Endothelial cell of umbilical vein (primary cell): ENCODE results near the gene LMCD1. TPM values are rescaled to one million over a fixed set of nuclear protein-coding genes. Genes with fewer than 3 reads are reported as not detected.

Source experiments
- BruUV-seq: library from RNA; stranded (reverse); fragments of 400-500 nt; replicated peaks from 2 replicates; lab custom pipeline; 2021; lab: Mats Ljungman, UMichigan
- CTCF ChIA-PET: fragments of 300-600, 350-600 bp; sonication (Branson Sonifier 250); formaldehyde crosslinking; loops from one replicate; lab custom pipeline; 2021; ENCODE audit warnings: antibody characterized with exemption, inconsistent platforms; lab: Charles Lee
- POLR2A ChIA-PET: fragments of 300-600, 350-600 bp; sonication (Branson Sonifier 250); formaldehyde crosslinking; loops from one replicate; lab custom pipeline; 2021; ENCODE audit warnings: antibody characterized with exemption, inconsistent platforms; lab: Charles Lee
- DNase-seq: peaks from one replicate; pipeline ENCODE4 v3.0.0-alpha.2; 2011; ENCODE audit warnings: low read depth, low spot score
- FAIRE-seq: peaks from 2 replicates; lab custom pipeline; 2011; peaks lifted over from hg19 to GRCh38; lab: Jason Lieb, UNC
- H2AFZ ChIP-seq: 2 replicates; pipeline ENCODE4 v1.6.0; 2012; ENCODE audit warnings: low read depth, low read length, control low read depth, inconsistent platforms
- H3K27ac ChIP-seq: 2 replicates; pipeline ENCODE4 v1.5.1; 2011; ENCODE audit warnings: low read depth, mild to moderate bottlenecking, control low read depth, low read length, moderate library complexity; ENCODE audit not compliant: insufficient read depth
- H3K27me3 ChIP-seq, 2 experiments: 2 replicates each; pipeline versions ENCODE4 v1.6.0 to v1.6.1; 2011; ENCODE audit warnings: low read length in 2 of 2, mixed read lengths in 1 of 2; ENCODE audit not compliant: control insufficient read depth in 2 of 2, insufficient read depth in 2 of 2
- H3K36me3 ChIP-seq, 2 experiments: 2 replicates in 1 of 2; 3 replicates in 1 of 2; pipeline ENCODE4 v1.5.1; 2011; ENCODE audit warnings: low read length in 2 of 2, mild to moderate bottlenecking in 1 of 2, moderate library complexity in 1 of 2; ENCODE audit not compliant: control insufficient read depth in 2 of 2, insufficient read depth in 2 of 2; ENCODE audit errors: extremely low read depth in 1 of 2
- H3K4me1 ChIP-seq: 3 replicates; pipeline ENCODE4 v1.5.1; 2011; ENCODE audit warnings: mild to moderate bottlenecking, low read length; ENCODE audit not compliant: control insufficient read depth, insufficient read depth; ENCODE audit errors: extremely low read depth
- H3K4me2 ChIP-seq: 2 replicates; pipeline ENCODE4 v1.6.1; 2011; ENCODE audit warnings: low read length, control low read depth, mixed read lengths; ENCODE audit not compliant: insufficient read depth
- H3K4me3 ChIP-seq, 3 experiments: fragments of 200-600 bp in 1 of 3; sonication (generic), shearing (Covaris generic) in 1 of 3; replicated peaks in 1 of 3; 2 replicates each; pipeline ENCODE4 v1.5.1; 2011 to 2016; ENCODE audit warnings: control low read depth in 3 of 3, low read length in 3 of 3, mild to moderate bottlenecking in 2 of 3, inconsistent platforms in 1 of 3, low read depth in 1 of 3, moderate library complexity in 1 of 3; ENCODE audit not compliant: insufficient read depth in 1 of 3
- H3K79me2 ChIP-seq: 2 replicates; pipeline ENCODE4 v1.6.0; 2012; ENCODE audit warnings: low read length, inconsistent platforms; ENCODE audit not compliant: control insufficient read depth, insufficient read depth
- H3K9ac ChIP-seq: replicated peaks from 2 replicates; pipeline ENCODE3; 2011; ENCODE audit warnings: low read length, control low read depth; ENCODE audit not compliant: insufficient read depth; ENCODE audit errors: extremely low read depth
- H3K9me1 ChIP-seq: replicated peaks from 3 replicates; pipeline ENCODE4 v1.6.0; 2011; ENCODE audit warnings: mild to moderate bottlenecking, low read length; ENCODE audit not compliant: control insufficient read depth, insufficient read depth; ENCODE audit errors: extremely low read depth
- H3K9me3 ChIP-seq: replicated peaks from 2 replicates; pipeline ENCODE4 v1.5.1; 2012; ENCODE audit warnings: low read length, inconsistent platforms; ENCODE audit not compliant: control insufficient read depth, insufficient read depth
- H4K20me1 ChIP-seq: replicated peaks from 2 replicates; pipeline ENCODE3; 2011; ENCODE audit warnings: mild to moderate bottlenecking, low read length; ENCODE audit not compliant: control insufficient read depth, insufficient read depth; ENCODE audit errors: extremely low read depth
- EZH2 ChIP-seq: IDR thresholded peaks from 2 replicates; pipeline ENCODE4 v1.6.1; 2012; ENCODE audit warnings: borderline replicate concordance, low read depth, mild to moderate bottlenecking, moderate library complexity, low read length, inconsistent platforms; ENCODE audit not compliant: severe bottlenecking
- FOS ChIP-seq: IDR thresholded peaks from 2 replicates; pipeline ENCODE4 v1.6.1; 2011; ENCODE audit warnings: mild to moderate bottlenecking, low read length, moderate library complexity, borderline replicate concordance; ENCODE audit not compliant: insufficient read depth
- GATA2 ChIP-seq: IDR thresholded peaks from 2 replicates; pipeline ENCODE4 v1.7.0; 2011; ENCODE audit warnings: low read depth, mild to moderate bottlenecking, moderate library complexity, mixed read lengths, low read length; ENCODE audit not compliant: insufficient read length, insufficient read depth
- JUN ChIP-seq: IDR thresholded peaks from 2 replicates; pipeline ENCODE4 v1.6.1; 2011; ENCODE audit warnings: borderline replicate concordance, low read depth; ENCODE audit not compliant: insufficient read length, insufficient read depth
- MYC ChIP-seq: IDR thresholded peaks from one replicate; pipeline ENCODE4 v1.6.1; 2011; ENCODE audit warnings: mild to moderate bottlenecking, low read depth, low read length
- POLR2A ChIP-seq: IDR thresholded peaks from 2 replicates; pipeline ENCODE4 v1.6.1; 2012; ENCODE audit warnings: low read depth, mild to moderate bottlenecking, control low read depth, low read length
- POLR2AphosphoS5 ChIP-seq: IDR thresholded peaks from 2 replicates; pipeline ENCODE4 v1.6.1; 2012; ENCODE audit warnings: low read depth, mild to moderate bottlenecking, control low read depth, low read length, moderate library complexity; ENCODE audit not compliant: insufficient read depth
- dilution Hi-C: fragments of 300-500 bp; cut with MboI; formaldehyde crosslinking; loops from one replicate; pipeline ENCODE4 v1.15.0; 2019; ENCODE audit warnings: low sequenced_read_pairs; ENCODE audit not compliant: extremely low pct_ligation_motif_present
- intact Hi-C: fragments of 100-400 bp; cut with micrococcal nuclease; formaldehyde crosslinking; loops from one replicate; pipeline ENCODE4 v1.10.0; 2022
- polyA plus RNA-seq, 4 experiments: library from polyadenylated mRNA; depleted of rRNA in 3 of 4; stranded (reverse) in 3 of 4; unstranded in 1 of 4; fragments of >200 nt; gene quantifications; 2 replicates each; pipeline versions ENCODE4 v1.2.1 to v1.2.3, GENCODE V29; 2011 to 2012; ENCODE audit warnings: missing spikeins in 1 of 4
- total RNA-seq: library from RNA; stranded (reverse); gene quantifications from 2 replicates; pipeline ENCODE4 v1.2.3, GENCODE V29; 2021
- TF ChIP-seq, protein P1 (sequence below): IDR thresholded peaks from 2 replicates; pipeline ENCODE4 v1.6.1; 2011; ENCODE audit not compliant: insufficient read depth, insufficient read length
- TF ChIP-seq, protein P2 (sequence below), 2 donors: IDR thresholded peaks; 1 replicate in 1 of 2; 2 replicates in 1 of 2; pipeline ENCODE4 v1.5.1; 2011; ENCODE audit warnings: low read length in 2 of 2, mild to moderate bottlenecking in 2 of 2, moderate library complexity in 2 of 2, control low read depth in 1 of 2, inconsistent platforms in 1 of 2, low read depth in 1 of 2; ENCODE audit not compliant: insufficient read depth in 1 of 2; ENCODE audit errors: extremely low read depth in 1 of 2

The LMCD1 gene
- total and polyA plus RNA-seq, 2 donors (not counting 3 experiments of a cell fraction or from before 2014, with no cell fraction given): 7.6 to 14.5 TPM

DNA sequence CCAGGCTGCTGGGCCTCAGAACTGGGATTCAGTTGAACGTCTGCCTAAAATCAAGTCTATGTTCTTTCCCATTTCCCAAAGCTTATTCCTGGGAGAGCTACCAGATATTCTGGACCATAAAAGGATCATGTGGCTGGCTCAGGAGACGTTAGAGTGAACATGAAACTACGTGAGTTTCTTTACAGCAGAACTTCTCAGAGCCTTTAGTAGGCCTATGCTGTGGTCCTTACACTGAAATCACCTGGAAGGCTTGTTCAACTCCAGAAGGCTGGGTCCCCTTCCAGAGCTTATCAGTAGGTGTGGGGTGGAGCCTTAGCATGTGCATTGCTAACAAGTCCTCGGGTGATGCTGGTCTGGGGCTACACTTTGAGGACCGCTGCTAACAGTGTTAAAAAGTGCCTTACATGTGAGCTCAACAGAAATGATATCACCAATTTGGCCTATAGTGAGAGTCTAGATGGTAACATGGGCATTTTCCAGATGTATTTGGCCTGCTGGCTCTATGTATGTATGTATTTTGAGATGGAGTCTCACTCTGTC, 50.7 kb downstream of the LMCD1 start:
- Histone ChIP-seq H3K4me3 (no peak overlapping the region), H3K27ac (no peak overlapping the region), H3K9me1 (no peaks in the 10 kb centered on the region), H3K36me3 (peaks cover 0 to 2% of the 10 kb centered on the region in 2 experiments), H3K9me3 (no peaks in the 10 kb centered on the region), H3K27me3 (no peaks in the 10 kb centered on the region), H2AFZ (no peak overlapping the region), H3K9ac (no peak overlapping the region), H3K79me2 (no peaks in the 10 kb centered on the region), H3K4me2 (no peak overlapping the region), H3K4me1 (no peaks in the 10 kb centered on the region), H4K20me1 (no peaks in the 10 kb centered on the region)
- DNase-seq: no peak
- ChIA-PET CTCF (no interaction called here), POLR2A (no interaction called here)
- no TSS peak for BruUV-seq
- FAIRE-seq: no peak
- TF ChIP-seq MYC (no peak), FOS (no peak), GATA2 (no peak), JUN (no peak), EZH2 (no peak), POLR2AphosphoS5 (no peak), POLR2A (no peak)
- TF ChIP-seq, protein P1, sequence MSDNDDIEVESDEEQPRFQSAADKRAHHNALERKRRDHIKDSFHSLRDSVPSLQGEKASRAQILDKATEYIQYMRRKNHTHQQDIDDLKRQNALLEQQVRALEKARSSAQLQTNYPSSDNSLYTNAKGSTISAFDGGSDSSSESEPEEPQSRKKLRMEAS: no peak
- TF ChIP-seq, protein P2, sequence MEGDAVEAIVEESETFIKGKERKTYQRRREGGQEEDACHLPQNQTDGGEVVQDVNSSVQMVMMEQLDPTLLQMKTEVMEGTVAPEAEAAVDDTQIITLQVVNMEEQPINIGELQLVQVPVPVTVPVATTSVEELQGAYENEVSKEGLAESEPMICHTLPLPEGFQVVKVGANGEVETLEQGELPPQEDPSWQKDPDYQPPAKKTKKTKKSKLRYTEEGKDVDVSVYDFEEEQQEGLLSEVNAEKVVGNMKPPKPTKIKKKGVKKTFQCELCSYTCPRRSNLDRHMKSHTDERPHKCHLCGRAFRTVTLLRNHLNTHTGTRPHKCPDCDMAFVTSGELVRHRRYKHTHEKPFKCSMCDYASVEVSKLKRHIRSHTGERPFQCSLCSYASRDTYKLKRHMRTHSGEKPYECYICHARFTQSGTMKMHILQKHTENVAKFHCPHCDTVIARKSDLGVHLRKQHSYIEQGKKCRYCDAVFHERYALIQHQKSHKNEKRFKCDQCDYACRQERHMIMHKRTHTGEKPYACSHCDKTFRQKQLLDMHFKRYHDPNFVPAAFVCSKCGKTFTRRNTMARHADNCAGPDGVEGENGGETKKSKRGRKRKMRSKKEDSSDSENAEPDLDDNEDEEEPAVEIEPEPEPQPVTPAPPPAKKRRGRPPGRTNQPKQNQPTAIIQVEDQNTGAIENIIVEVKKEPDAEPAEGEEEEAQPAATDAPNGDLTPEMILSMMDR (IDR thresholded peaks at IDR 0.05; ENCODE audit: extremely low read depth in 1 of 2, insufficient read depth in 1 of 2, low read depth in 1 of 2, low read length in 2 of 2): no peak
- dilution Hi-C loops: no loop called here
- intact Hi-C loops: no loop called here
